K562 (cell line): ENCODE results near the gene SPATS2L. TPM values are rescaled to one million over a fixed set of nuclear protein-coding genes. Genes with fewer than 3 reads are reported as not detected.

Experiments used
- ARID2 ChIP-seq: fragments of 450-650 bp; IDR thresholded peaks from 2 replicates; pipeline ENCODE4 v1.6.1; 2017; ENCODE audit warnings: antibody characterized with exemption, mild to moderate bottlenecking
- DPF2 ChIP-seq: fragments of 450-650 bp; IDR thresholded peaks from 2 replicates; pipeline ENCODE4 v1.6.1; 2016
- GABPA ChIP-seq: fragments of 200-800 bp; sonication (Bioruptor generic); conservative IDR thresholded peaks from 2 replicates; pipeline ENCODE4 v1.6.1; 2016; ENCODE audit warnings: low read depth, missing genetic modification characterization, missing compliant biosample characterization
- LCOR ChIP-seq: sonication (generic); formaldehyde crosslinking; IDR thresholded peaks from 2 replicates; pipeline ENCODE4 v1.8.0; 2022; ENCODE audit warnings: mild to moderate bottlenecking, missing genetic modification reagents
- MAFK ChIP-seq: IDR thresholded peaks from 2 replicates; pipeline ENCODE4 v1.6.1; 2011; ENCODE audit warnings: low read length, improper control_type of control experiment
- MLLT1 ChIP-seq, 2 experiments: fragments of 450-650 bp; IDR thresholded peaks; 2 replicates each; pipeline ENCODE4 v1.6.1; 2016
- NCOA1 ChIP-seq: fragments of 450-650 bp; IDR thresholded peaks from 2 replicates; pipeline ENCODE4 v1.6.1; 2016; ENCODE audit warnings: low read depth
- PATZ1 ChIP-seq: fragments of 250-450 bp; sonication (Bioruptor Pico); IDR thresholded peaks from 2 replicates; pipeline ENCODE4 v1.5.0; 2020; ENCODE audit warnings: mild to moderate bottlenecking, borderline replicate concordance
- PHB ChIP-seq: fragments of 250-450 bp; sonication (Bioruptor Pico); IDR thresholded peaks from 2 replicates; pipeline ENCODE4 v1.5.0; 2021
- PTTG1 ChIP-seq: fragments of 450-650 bp; IDR thresholded peaks from 2 replicates; pipeline ENCODE4 v1.6.1; 2016; ENCODE audit warnings: low read depth, mild to moderate bottlenecking, missing genetic modification characterization, missing compliant biosample characterization
- RBBP5 ChIP-seq: fragments of 200-600 bp; sonication (generic); IDR thresholded peaks from 2 replicates; pipeline ENCODE4 v1.6.1; 2012; ENCODE audit warnings: borderline replicate concordance, mild to moderate bottlenecking, low read length, control low read depth, inconsistent platforms; ENCODE audit not compliant: insufficient read depth, poor library complexity, severe bottlenecking
- XRCC4 ChIP-seq: IDR thresholded peaks from one replicate; pipeline ENCODE4 v1.6.1; 2011; ENCODE audit not compliant: insufficient read depth, insufficient read length; ENCODE audit errors: extremely low read depth
- ZNF12 ChIP-seq: sonication (generic); formaldehyde crosslinking; IDR thresholded peaks from 2 replicates; pipeline ENCODE4 v1.4.0; 2020; ENCODE audit warnings: mild to moderate bottlenecking, missing genetic modification reagents
- ZNF589 ChIP-seq: fragments of 200-800 bp; sonication (Bioruptor generic); IDR thresholded peaks from 2 replicates; pipeline ENCODE4 v1.6.1; 2016; ENCODE audit warnings: low read depth, missing genetic modification characterization, missing compliant biosample characterization
- polyA plus RNA-seq, 8 experiments: library from polyadenylated mRNA; depleted of rRNA in 4 of 8; stranded (reverse) in 5 of 8; unstranded in 3 of 8; fragments of >200 nt; fragmentation: Nextera tagmentation in 2 of 8; fragmentation: Illumina TruSeq in 1 of 8; extraction: Ambion mirVana in 2 of 8; extraction: Trizol in 1 of 8; gene quantifications; 2 replicates each; pipeline versions ENCODE4 v1.2.1 to v1.2.3, GENCODE V29; 2011 to 2014; ENCODE audit warnings: inconsistent platforms in 1 of 8, missing spikeins in 1 of 8
- total RNA-seq, 7 experiments: library from RNA; depleted of rRNA in 6 of 7; stranded (reverse); fragments of >200 nt in 6 of 7; fragmentation: Illumina TruSeq in 2 of 7; extraction: Trizol in 2 of 7; gene quantifications; 2 replicates each; pipeline versions ENCODE4 v1.2.1 to v1.2.3, GENCODE V29; 2011 to 2021; ENCODE audit warnings: low replicate concordance in 1 of 7
- TF ChIP-seq, protein P1 (sequence below): fragments of 450-650 bp; IDR thresholded peaks from one replicate; pipeline ENCODE4 v1.6.1; 2018; ENCODE audit warnings: mild to moderate bottlenecking, moderate library complexity; ENCODE audit not compliant: partially characterized antibody
- TF ChIP-seq, protein P2 (sequence below): fragments of 450-650 bp; IDR thresholded peaks from 2 replicates; pipeline ENCODE4 v1.6.1; 2017; ENCODE audit warnings: mild to moderate bottlenecking, moderate library complexity
- TF ChIP-seq, protein P3 (sequence below), 2 experiments: fragments of 450-650 bp; conservative IDR thresholded peaks; 2 replicates each; pipeline ENCODE4 v1.6.1; 2017; ENCODE audit warnings: mild to moderate bottlenecking in 2 of 2, moderate library complexity in 2 of 2
- TF ChIP-seq, protein P4 (sequence below): fragments of 200-800 bp; sonication (Bioruptor generic); IDR thresholded peaks from 2 replicates; pipeline ENCODE4 v1.6.1; 2017; ENCODE audit warnings: missing genetic modification characterization, missing compliant biosample characterization

The SPATS2L gene
- total and polyA plus RNA-seq, 9 of the 15 experiments (the other 6 are each of a cell fraction or from before 2014, with no cell fraction given), result 11.3 to 41.5 (median 24.9) TPM

- TF ChIP-seq, protein P1, sequence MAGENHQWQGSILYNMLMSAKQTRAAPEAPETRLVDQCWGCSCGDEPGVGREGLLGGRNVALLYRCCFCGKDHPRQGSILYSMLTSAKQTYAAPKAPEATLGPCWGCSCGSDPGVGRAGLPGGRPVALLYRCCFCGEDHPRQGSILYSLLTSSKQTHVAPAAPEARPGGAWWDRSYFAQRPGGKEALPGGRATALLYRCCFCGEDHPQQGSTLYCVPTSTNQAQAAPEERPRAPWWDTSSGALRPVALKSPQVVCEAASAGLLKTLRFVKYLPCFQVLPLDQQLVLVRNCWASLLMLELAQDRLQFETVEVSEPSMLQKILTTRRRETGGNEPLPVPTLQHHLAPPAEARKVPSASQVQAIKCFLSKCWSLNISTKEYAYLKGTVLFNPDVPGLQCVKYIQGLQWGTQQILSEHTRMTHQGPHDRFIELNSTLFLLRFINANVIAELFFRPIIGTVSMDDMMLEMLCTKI, result no peak
- TF ChIP-seq MLLT1 (IDR thresholded peaks at IDR 0.05) (no peak), ARID2 (no peak), XRCC4 (no peak), LCOR (CRISPR knock-in tag) (0 out of 2 replicates have a peak, but pooled peaks have one; percentile 20), PHB (CRISPR knock-in tag) (no peak), NCOA1 (peak; percentile 22; the same call in 1 of the 2 replicates), ZNF589 (CRISPR knock-in tag) (peak; percentile 53), MAFK (0 out of 2 replicates have a peak, but pooled peaks have one; percentile 4), PATZ1 (CRISPR knock-in tag) (no peak), PTTG1 (tag) (no peak), RBBP5 (no peak), ZNF12 (CRISPR knock-in tag) (no peak), DPF2 (peak; percentile 96), GABPA (tag) (0 out of 2 replicates have a peak, but pooled peaks have one; percentile 28)
- TF ChIP-seq, protein P2, sequence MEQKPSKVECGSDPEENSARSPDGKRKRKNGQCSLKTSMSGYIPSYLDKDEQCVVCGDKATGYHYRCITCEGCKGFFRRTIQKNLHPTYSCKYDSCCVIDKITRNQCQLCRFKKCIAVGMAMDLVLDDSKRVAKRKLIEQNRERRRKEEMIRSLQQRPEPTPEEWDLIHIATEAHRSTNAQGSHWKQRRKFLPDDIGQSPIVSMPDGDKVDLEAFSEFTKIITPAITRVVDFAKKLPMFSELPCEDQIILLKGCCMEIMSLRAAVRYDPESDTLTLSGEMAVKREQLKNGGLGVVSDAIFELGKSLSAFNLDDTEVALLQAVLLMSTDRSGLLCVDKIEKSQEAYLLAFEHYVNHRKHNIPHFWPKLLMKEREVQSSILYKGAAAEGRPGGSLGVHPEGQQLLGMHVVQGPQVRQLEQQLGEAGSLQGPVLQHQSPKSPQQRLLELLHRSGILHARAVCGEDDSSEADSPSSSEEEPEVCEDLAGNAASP, result no peak
- TF ChIP-seq, protein P3, sequence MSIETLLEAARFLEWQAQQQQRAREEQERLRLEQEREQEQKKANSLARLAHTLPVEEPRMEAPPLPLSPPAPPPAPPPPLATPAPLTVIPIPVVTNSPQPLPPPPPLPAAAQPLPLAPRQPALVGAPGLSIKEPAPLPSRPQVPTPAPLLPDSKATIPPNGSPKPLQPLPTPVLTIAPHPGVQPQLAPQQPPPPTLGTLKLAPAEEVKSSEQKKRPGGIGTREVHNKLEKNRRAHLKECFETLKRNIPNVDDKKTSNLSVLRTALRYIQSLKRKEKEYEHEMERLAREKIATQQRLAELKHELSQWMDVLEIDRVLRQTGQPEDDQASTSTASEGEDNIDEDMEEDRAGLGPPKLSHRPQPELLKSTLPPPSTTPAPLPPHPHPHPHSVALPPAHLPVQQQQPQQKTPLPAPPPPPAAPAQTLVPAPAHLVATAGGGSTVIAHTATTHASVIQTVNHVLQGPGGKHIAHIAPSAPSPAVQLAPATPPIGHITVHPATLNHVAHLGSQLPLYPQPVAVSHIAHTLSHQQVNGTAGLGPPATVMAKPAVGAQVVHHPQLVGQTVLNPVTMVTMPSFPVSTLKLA (conservative IDR thresholded peaks at IDR 0.05), result peak in 1 of 2 experiments; percentile 29; a peak in 1 of 4 replicates
- TF ChIP-seq, protein P4, sequence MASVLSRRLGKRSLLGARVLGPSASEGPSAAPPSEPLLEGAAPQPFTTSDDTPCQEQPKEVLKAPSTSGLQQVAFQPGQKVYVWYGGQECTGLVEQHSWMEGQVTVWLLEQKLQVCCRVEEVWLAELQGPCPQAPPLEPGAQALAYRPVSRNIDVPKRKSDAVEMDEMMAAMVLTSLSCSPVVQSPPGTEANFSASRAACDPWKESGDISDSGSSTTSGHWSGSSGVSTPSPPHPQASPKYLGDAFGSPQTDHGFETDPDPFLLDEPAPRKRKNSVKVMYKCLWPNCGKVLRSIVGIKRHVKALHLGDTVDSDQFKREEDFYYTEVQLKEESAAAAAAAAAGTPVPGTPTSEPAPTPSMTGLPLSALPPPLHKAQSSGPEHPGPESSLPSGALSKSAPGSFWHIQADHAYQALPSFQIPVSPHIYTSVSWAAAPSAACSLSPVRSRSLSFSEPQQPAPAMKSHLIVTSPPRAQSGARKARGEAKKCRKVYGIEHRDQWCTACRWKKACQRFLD (CRISPR knock-in tag), result peak; percentile 57; the same call in 1 of the 2 replicates
These were observed 99.3 kb downstream of the SPATS2L start (continued) for GRCh38 chr2:200405599-200406298.
